Cardiac fibroblast (primary cell): Measurements from ENCODE around the gene LRMDA.

Experiments
- DNase-seq, 2 donors: peaks; one replicate each; pipeline versions ENCODE4 v3.0.0 to v3.0.0-alpha.2; 2010; ENCODE audit warnings: low read depth in 2 of 2
- H3K4me3 ChIP-seq, 2 donors: replicated peaks in 1 of 2; 1 replicate in 1 of 2; 2 replicates in 1 of 2; pipeline ENCODE4 v1.5.1; 2011; ENCODE audit warnings: low read depth in 2 of 2, low read length in 2 of 2, mild to moderate bottlenecking in 2 of 2, moderate library complexity in 1 of 2
- CTCF ChIP-seq: IDR thresholded peaks from one replicate; pipeline ENCODE4 v1.5.1; 2011; ENCODE audit warnings: low read depth, mild to moderate bottlenecking, low read length, inconsistent platforms

LRMDA gene

GRCh38 chr10:75648351-75648750, 216.9 kb downstream of the LRMDA start:
- H3K4me3 ChIP-seq = no peak overlapping the region
- no peak for TF ChIP-seq CTCF
- no peak for DNase-seq

GRCh38 chr10:75648854-75649253, 217.4 kb downstream of the LRMDA start:
- DNase-seq = no peak
- no peak overlapping the region for H3K4me3 ChIP-seq
- no peak for TF ChIP-seq CTCF

- DNase-seq = no peak
- H3K4me3 ChIP-seq = no peak overlapping the region
- TF ChIP-seq CTCF = no peak
Observed at GRCh38 chr10:75649466-75649865, 218.0 kb downstream of the LRMDA start.

GRCh38 chr10:75650648-75651047, 219.2 kb downstream of the LRMDA start:
- H3K4me3 ChIP-seq = no peak overlapping the region
- TF ChIP-seq CTCF = no peak
- DNase-seq = no peak

- TF ChIP-seq CTCF = peak; percentile 8
- no peak overlapping the region for H3K4me3 ChIP-seq
- DNase-seq = peak in 1 of 2 donors; percentile 15
Observed at GRCh38 chr10:75651417-75651816, 220.0 kb downstream of the LRMDA start.

- no peak overlapping the region for H3K4me3 ChIP-seq
- TF ChIP-seq CTCF = no peak
- peak in 1 of 2 donors; percentile 60 for DNase-seq
Observed at GRCh38 chr10:75652146-75652740, 220.8 kb downstream of the LRMDA start.

- TF ChIP-seq CTCF = no peak
- DNase-seq = peak in 1 of 2 donors; percentile 1
- H3K4me3 ChIP-seq = no peak overlapping the region
Observed at GRCh38 chr10:75653761-75654160, 222.3 kb downstream of the LRMDA start.
